ENCODE results near the gene ABCD3. TPM values are rescaled to one million over a fixed set of nuclear protein-coding genes. Genes with fewer than 3 reads are reported as not detected.

ABCD3 gene
- total and polyA plus RNA-seq, 2 of the 8 experiments (the other 6 are each of a cell fraction or from before 2014, with no cell fraction given): 6.6 to 29.4 TPM

DNA sequence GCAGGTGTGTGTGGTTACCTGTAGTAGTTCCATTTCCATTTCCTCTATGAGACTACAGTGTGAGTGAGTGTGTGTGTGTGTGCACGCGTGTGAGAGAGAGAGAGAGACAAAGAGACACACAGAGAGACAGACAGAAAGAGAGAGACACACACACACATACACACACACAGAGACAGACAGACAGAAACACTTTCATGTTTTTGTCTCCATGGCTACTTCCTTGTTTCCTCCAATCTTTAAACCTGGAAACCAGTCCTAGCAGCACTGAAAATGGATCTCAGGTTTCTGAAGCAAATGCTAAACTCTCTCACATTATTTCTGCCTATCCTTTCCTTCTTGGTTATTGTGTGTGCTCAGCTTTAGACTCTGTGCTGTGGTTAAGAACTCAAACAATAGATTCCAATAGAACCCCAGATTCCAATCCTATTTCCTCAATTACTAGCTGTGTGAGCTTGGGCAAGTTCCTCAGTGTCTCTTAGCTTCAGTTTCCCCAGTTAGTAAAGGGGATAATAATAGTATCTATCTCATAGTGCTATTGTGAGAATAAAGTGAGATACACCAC is 22.4 kb upstream of the ABCD3 start:
- Histone ChIP-seq H3K18ac (ENCODE audit: extremely low read depth, low read length) (no peak overlapping the region), H3K23me2 (ENCODE audit: low read depth, low read length) (no peaks in the 10 kb centered on the region), H2BK12ac (ENCODE audit: low read depth, low read length) (0 out of 2 replicates have a peak overlapping the region, but pooled peaks have one; percentile 32), H3K4me3 (ENCODE audit: extremely low read depth in 1 of 4, insufficient read depth in 2 of 4, low read depth in 3 of 4, low read length in 4 of 4) (no peak overlapping the region), H4K20me1 (replicated peaks in 1 of 2; ENCODE audit: control insufficient read depth in 1 of 2, insufficient read depth in 2 of 2, low read length in 2 of 2) (no peaks in the 10 kb centered on the region), H3K79me1 (ENCODE audit: low read depth, low read length) (no peaks in the 10 kb centered on the region), H3K27ac (ENCODE audit: low read depth, low read length) (no peak overlapping the region), H3K23ac (ENCODE audit: insufficient read length) (no peak overlapping the region), H2AFZ (ENCODE audit: low read length) (peak overlapping the region; percentile 7), H2BK15ac (ENCODE audit: low read length) (no peak overlapping the region), H4K8ac (ENCODE audit: extremely low read depth, insufficient read depth, low read length) (no peak overlapping the region), H3K79me2 (ENCODE audit: control insufficient read depth in 1 of 2, insufficient read depth in 2 of 2, low read length in 2 of 2) (no peaks in the 10 kb centered on the region), H3K4ac (replicated peaks; ENCODE audit: insufficient read length, low read depth, low read length) (no peak overlapping the region), H3K36me3 (ENCODE audit: control insufficient read depth in 2 of 4, insufficient read depth in 4 of 4, low read length in 3 of 4) (no peaks in the 10 kb centered on the region), H4K91ac (replicated peaks; ENCODE audit: insufficient read length, low read length) (no peak overlapping the region), H3K27me3 (replicated peaks in 1 of 4; ENCODE audit: control insufficient read depth in 3 of 4, extremely low read depth in 1 of 4, insufficient read depth in 3 of 4, low read length in 3 of 4) (no peaks in the 10 kb centered on the region), H3K9me3 (ENCODE audit: insufficient read depth in 2 of 2, low read depth in 1 of 2, low read length in 1 of 2) (peaks cover 5% of the 10 kb centered on the region in 2 experiments; a peak in 2 of 4 replicates), H3K9ac (replicated peaks in 1 of 4; ENCODE audit: extremely low read depth in 1 of 4, low read depth in 3 of 4, low read length in 3 of 4) (no peak overlapping the region), H3K14ac (ENCODE audit: insufficient read length) (no peak overlapping the region), H2BK120ac (replicated peaks; ENCODE audit: low read depth, low read length) (no peak overlapping the region), H2BK5ac (ENCODE audit: low read depth, low read length) (no peak overlapping the region), H3K56ac (replicated peaks; ENCODE audit: insufficient read length, low read depth, low read length) (no peak overlapping the region), H2AK5ac (ENCODE audit: low read depth, low read length) (no peak overlapping the region), H4K5ac (ENCODE audit: insufficient read length, low read depth, low read length) (no peak overlapping the region), H2BK20ac (ENCODE audit: low read length) (no peak overlapping the region), H3K4me2 (ENCODE audit: insufficient read depth in 1 of 2, low read depth in 2 of 2, low read length in 2 of 2) (peak overlapping the region in 1 of 2 experiments; percentile 8; a peak in 1 of 4 replicates), H3K4me1 (replicated peaks in 1 of 4; ENCODE audit: control insufficient read depth in 3 of 4, insufficient read depth in 4 of 4, low read length in 3 of 4) (peaks cover 0 to 13% (median 3%) of the 10 kb centered on the region in 4 experiments; a peak in 5 of 7 replicates)
- TF ChIP-seq SP4 (IDR thresholded peaks at IDR 0.05; ENCODE audit: low read length) (no peak), BCL11A (IDR thresholded peaks at IDR 0.05; ENCODE audit: low read depth in 2 of 2, low read length in 2 of 2) (no peak)
- CTCF ChIA-PET (ENCODE audit: partially characterized antibody): interaction anchor here (0.7 to 1.9 kb wide), 24 partner anchors 9 to 409 kb away, joined by 3 to 12 read pairs (median 5); no protein-coding TSS in a partner anchor
- DNase-seq (ENCODE audit: low read depth in 1 of 2, low spot score in 2 of 2) (no peak), FAIRE-seq (no peak)
- POLR2A ChIA-PET (ENCODE audit: partially characterized antibody): interaction anchor here (0.7 to 1.0 kb wide), 2 partner anchors 9 to 12 kb away, joined by 3 read pairs; no protein-coding TSS in a partner anchor
- 96% methylated on average over 2 of the region's 2 CpGs; no CpG with 5 or more reads in 1 of the 2 experiments for WGBS, 2 experiments (ENCODE audit: extremely low coverage in 1 of 2, insufficient coverage in 1 of 2, insufficient read length in 1 of 2, insufficient replicate concordance in 2 of 2, low coverage in 1 of 2, low lambda C conversion rate in 2 of 2, missing lambda C conversion rate in 1 of 2)
